Naive thymus-derived CD4-positive, alpha-beta T cell (primary cell): ENCODE data around the gene PRRG3. TPM values are rescaled to one million over a fixed set of nuclear protein-coding genes. Genes with fewer than 3 reads are reported as not detected.

Experiments used
- ATAC-seq: fragments of 150-1000 bp; cut with Tn5 transposase; 2 replicates; pipeline ENCODE4 v1.10.0; 2021; ENCODE audit warnings: mild to moderate bottlenecking, moderate library complexity
- CTCF ChIA-PET: fragments of 350-600 bp; sonication (Branson Sonifier 250); formaldehyde crosslinking; loops from one replicate; lab custom pipeline; 2021; ENCODE audit warnings: antibody characterized with exemption; lab: Charles Lee
- POLR2A ChIA-PET: fragments of 350-600 bp; sonication (Branson Sonifier 250); formaldehyde crosslinking; loops from one replicate; lab custom pipeline; 2021; ENCODE audit warnings: antibody characterized with exemption, inconsistent platforms; lab: Charles Lee
- DNase-seq, 9 donors: peaks; one replicate each; pipeline versions ENCODE4 v3.0.0 to v3.0.0-alpha.2; 2020 to 2022; ENCODE audit warnings: mixed read lengths in 1 of 9
- H3K27ac ChIP-seq: one replicate; pipeline ENCODE4 v1.7.0; 2013; ENCODE audit warnings: mild to moderate bottlenecking, low read depth, low read length, moderate library complexity
- H3K27me3 ChIP-seq, 2 donors: one replicate each; pipeline ENCODE4 v1.7.0; 2013; ENCODE audit warnings: low read length in 2 of 2, mild to moderate bottlenecking in 2 of 2, moderate library complexity in 2 of 2; ENCODE audit not compliant: control insufficient read depth in 2 of 2, insufficient read depth in 2 of 2
- H3K36me3 ChIP-seq, 3 experiments: 1 replicate in 2 of 3; 2 replicates in 1 of 3; pipeline ENCODE4 v1.7.0; 2013; ENCODE audit warnings: low read length in 3 of 3, mild to moderate bottlenecking in 3 of 3, moderate library complexity in 1 of 3; ENCODE audit not compliant: insufficient read depth in 3 of 3, control insufficient read depth in 2 of 3
- H3K4me1 ChIP-seq, 2 donors: one replicate each; pipeline ENCODE4 v1.7.0; 2013; ENCODE audit warnings: low read length in 2 of 2, mild to moderate bottlenecking in 2 of 2, moderate library complexity in 1 of 2; ENCODE audit not compliant: control insufficient read depth in 2 of 2, insufficient read depth in 2 of 2
- H3K4me3 ChIP-seq: 2 replicates; pipeline ENCODE4 v1.7.0; 2013; ENCODE audit warnings: mild to moderate bottlenecking, low read length
- H3K9me3 ChIP-seq, 3 experiments: 1 replicate in 2 of 3; 2 replicates in 1 of 3; pipeline ENCODE4 v1.7.0; 2013; ENCODE audit warnings: low read length in 3 of 3; ENCODE audit not compliant: control insufficient read depth in 2 of 3
- H3K27ac Mint-ChIP-seq, 9 donors: one replicate each; pipeline ENCODE4 v1.8.0; 2020 to 2022; ENCODE audit warnings: mixed read lengths in 9 of 9, mild to moderate bottlenecking in 8 of 9, moderate library complexity in 5 of 9, inconsistent platforms in 2 of 9
- H3K27me3 Mint-ChIP-seq, 5 donors: one replicate each; pipeline ENCODE4 v1.8.0; 2021 to 2022; ENCODE audit warnings: mixed read lengths in 5 of 5, mild to moderate bottlenecking in 1 of 5
- H3K36me3 Mint-ChIP-seq, 5 donors: one replicate each; pipeline ENCODE4 v1.8.0; 2020 to 2022; ENCODE audit warnings: mixed read lengths in 5 of 5, mild to moderate bottlenecking in 3 of 5, inconsistent platforms in 1 of 5
- H3K4me1 Mint-ChIP-seq, 7 donors: one replicate each; pipeline ENCODE4 v1.8.0; 2020 to 2022; ENCODE audit warnings: mixed read lengths in 7 of 7, mild to moderate bottlenecking in 3 of 7, inconsistent platforms in 1 of 7
- H3K4me3 Mint-ChIP-seq, 10 donors: one replicate each; pipeline ENCODE4 v1.8.0; 2020 to 2022; ENCODE audit warnings: mild to moderate bottlenecking in 10 of 10, mixed read lengths in 10 of 10, moderate library complexity in 6 of 10, inconsistent platforms in 2 of 10
- H3K9me3 Mint-ChIP-seq, 11 donors: one replicate each; pipeline ENCODE4 v1.8.0; 2020 to 2022; ENCODE audit warnings: mixed read lengths in 11 of 11, mild to moderate bottlenecking in 4 of 11, inconsistent platforms in 1 of 11, moderate library complexity in 1 of 11
- intact Hi-C, 2 donors: fragments of 100-400 bp; cut with micrococcal nuclease; formaldehyde crosslinking; loops; one replicate each; pipeline ENCODE4 v1.15.1; 2023
- polyA plus RNA-seq, 2 donors: library from polyadenylated mRNA; unstranded; fragments of 300-500 nt; fragmentation: Illumina TruSeq; gene quantifications; one replicate each; pipeline ENCODE4 v1.2.3, GENCODE V29; 2021
- total RNA-seq, 6 experiments: library from RNA in 5 of 6; stranded (reverse) in 5 of 6; gene quantifications; 1 replicate in 5 of 6; 2 replicates in 1 of 6; pipeline ENCODE4 v1.2.3 and lab custom pipeline; 2021 to 2026

Gene PRRG3
- total and polyA plus RNA-seq, 7 experiments from 2014 or later: not detected

GRCh38 chrX:151738751-151739150, 43.5 kb downstream of the PRRG3 start:
- no peak overlapping the region for H3K27ac ChIP-seq
- no peaks in the 10 kb centered on the region for H3K4me1 Mint-ChIP-seq
- CTCF ChIA-PET: no interaction called here
- no peaks in the 10 kb centered on the region for H3K9me3 ChIP-seq
- H3K9me3 Mint-ChIP-seq: peaks cover 0 to 1% (median 0%) of the 10 kb centered on the region in 11 donors
- no peak overlapping the region for H3K27ac Mint-ChIP-seq
- ATAC-seq (no peak), DNase-seq (no peak)
- no peak overlapping the region for H3K4me3 Mint-ChIP-seq
- no peaks in the 10 kb centered on the region for H3K27me3 ChIP-seq
- POLR2A ChIA-PET: no interaction called here
- no peaks in the 10 kb centered on the region for H3K36me3 Mint-ChIP-seq
- H3K36me3 ChIP-seq: no peaks in the 10 kb centered on the region
- no peak overlapping the region for H3K4me3 ChIP-seq
- no peaks in the 10 kb centered on the region for H3K4me1 ChIP-seq
- intact Hi-C loops: no loop called here
- H3K27me3 Mint-ChIP-seq: peaks cover 0 to 11% (median 0%) of the 10 kb centered on the region in 5 donors

- Histone ChIP-seq H3K27me3 (no peaks in the 10 kb centered on the region), H3K36me3 (no peaks in the 10 kb centered on the region), H3K4me1 (no peaks in the 10 kb centered on the region), H3K27ac (no peak overlapping the region), H3K9me3 (no peaks in the 10 kb centered on the region), H3K4me3 (no peak overlapping the region)
- POLR2A ChIA-PET: no interaction called here
- CTCF ChIA-PET: no interaction called here
- H3K4me3 Mint-ChIP-seq: no peak overlapping the region
- H3K9me3 Mint-ChIP-seq: peaks cover 0 to 1% (median 0%) of the 10 kb centered on the region in 11 donors
- DNase-seq: no peak
- no peak overlapping the region for H3K27ac Mint-ChIP-seq
- peaks cover 0 to 5% (median 0%) of the 10 kb centered on the region in 5 donors for H3K27me3 Mint-ChIP-seq
- no peak for ATAC-seq
- no peaks in the 10 kb centered on the region for H3K36me3 Mint-ChIP-seq
- intact Hi-C loops: no loop called here
- H3K4me1 Mint-ChIP-seq: no peaks in the 10 kb centered on the region
Measured at GRCh38 chrX:151741606-151742005, 46.3 kb downstream of the PRRG3 start.

GRCh38 chrX:151742311-151742710, 47.1 kb downstream of the PRRG3 start:
- Mint-ChIP-seq H3K4me3 (no peak overlapping the region), H3K36me3 (no peaks in the 10 kb centered on the region), H3K4me1 (no peaks in the 10 kb centered on the region), H3K27me3 (peaks cover 0 to 3% (median 0%) of the 10 kb centered on the region in 5 donors), H3K9me3 (peaks cover 0 to 1% (median 0%) of the 10 kb centered on the region in 11 donors), H3K27ac (no peak overlapping the region)
- H3K9me3 ChIP-seq: no peaks in the 10 kb centered on the region
- H3K4me3 ChIP-seq: no peak overlapping the region
- H3K27ac ChIP-seq: no peak overlapping the region
- POLR2A ChIA-PET: no interaction called here
- no peak for DNase-seq
- no peaks in the 10 kb centered on the region for H3K27me3 ChIP-seq
- CTCF ChIA-PET: no interaction called here
- H3K4me1 ChIP-seq: no peaks in the 10 kb centered on the region
- ATAC-seq: no peak
- H3K36me3 ChIP-seq: no peaks in the 10 kb centered on the region
- intact Hi-C loops: no loop called here

- ChIA-PET POLR2A (no interaction called here), CTCF (no interaction called here)
- Mint-ChIP-seq H3K4me1 (no peaks in the 10 kb centered on the region), H3K27ac (no peak overlapping the region), H3K4me3 (no peak overlapping the region), H3K36me3 (no peaks in the 10 kb centered on the region), H3K27me3 (peaks cover 0 to 3% (median 0%) of the 10 kb centered on the region in 5 donors), H3K9me3 (no peaks in the 10 kb centered on the region)
- ATAC-seq (no peak), DNase-seq (no peak)
- Histone ChIP-seq H3K9me3 (no peaks in the 10 kb centered on the region), H3K27ac (no peak overlapping the region), H3K4me3 (no peak overlapping the region), H3K36me3 (no peaks in the 10 kb centered on the region), H3K27me3 (no peaks in the 10 kb centered on the region), H3K4me1 (no peaks in the 10 kb centered on the region)
- intact Hi-C loops: no loop called here
Measured at GRCh38 chrX:151743651-151744470, 48.6 kb downstream of the PRRG3 start.

GRCh38 chrX:151745651-151746050, 50.4 kb downstream of the PRRG3 start:
- H3K27me3 ChIP-seq: no peaks in the 10 kb centered on the region
- no peak for ATAC-seq
- no peaks in the 10 kb centered on the region for H3K9me3 Mint-ChIP-seq

GRCh38 chrX:151746502-151746901, 51.2 kb downstream of the PRRG3 start:
- Mint-ChIP-seq H3K4me3 (no peak overlapping the region), H3K27ac (no peak overlapping the region), H3K9me3 (no peaks in the 10 kb centered on the region), H3K36me3 (no peaks in the 10 kb centered on the region), H3K27me3 (peaks cover 0 to 11% (median 9%) of the 10 kb centered on the region in 5 donors), H3K4me1 (no peaks in the 10 kb centered on the region)
- no peaks in the 10 kb centered on the region for H3K9me3 ChIP-seq
- H3K36me3 ChIP-seq: no peaks in the 10 kb centered on the region
- H3K4me1 ChIP-seq: no peaks in the 10 kb centered on the region
- CTCF ChIA-PET: no interaction called here
- no peaks in the 10 kb centered on the region for H3K27me3 ChIP-seq
- ATAC-seq: no peak
- POLR2A ChIA-PET: no interaction called here
- no peak overlapping the region for H3K27ac ChIP-seq
- no peak for DNase-seq
- H3K4me3 ChIP-seq: no peak overlapping the region
- intact Hi-C loops: no loop called here

More at GRCh38 chrX:151745651-151746050, 50.4 kb downstream of the PRRG3 start:
- no peak for DNase-seq
- Histone ChIP-seq H3K27ac (no peak overlapping the region), H3K4me3 (no peak overlapping the region), H3K36me3 (no peaks in the 10 kb centered on the region), H3K4me1 (no peaks in the 10 kb centered on the region), H3K9me3 (no peaks in the 10 kb centered on the region)
- no peak overlapping the region for H3K4me3 Mint-ChIP-seq
- ChIA-PET POLR2A (no interaction called here), CTCF (no interaction called here)
- no peaks in the 10 kb centered on the region for H3K4me1 Mint-ChIP-seq
- H3K27ac Mint-ChIP-seq: no peak overlapping the region
- H3K36me3 Mint-ChIP-seq: no peaks in the 10 kb centered on the region
- H3K27me3 Mint-ChIP-seq: peaks cover 0 to 7% (median 2%) of the 10 kb centered on the region in 5 donors
- intact Hi-C loops: no loop called here

GRCh38 chrX:151750511-151750910, 55.3 kb downstream of the PRRG3 start:
- ChIA-PET CTCF (no interaction called here), POLR2A (no interaction called here)
- Mint-ChIP-seq H3K27ac (no peak overlapping the region), H3K36me3 (no peaks in the 10 kb centered on the region), H3K4me3 (no peak overlapping the region), H3K27me3 (peaks cover 0 to 22% (median 11%) of the 10 kb centered on the region in 5 donors), H3K9me3 (no peaks in the 10 kb centered on the region), H3K4me1 (no peaks in the 10 kb centered on the region)
- Histone ChIP-seq H3K36me3 (no peaks in the 10 kb centered on the region), H3K4me3 (no peak overlapping the region), H3K27ac (no peak overlapping the region), H3K4me1 (no peaks in the 10 kb centered on the region), H3K9me3 (no peaks in the 10 kb centered on the region), H3K27me3 (no peaks in the 10 kb centered on the region)
- ATAC-seq (no peak), DNase-seq (no peak)
- intact Hi-C loops: loop anchor here in 1 of 2 donors (5.0 kb wide), 1 partner anchor 1072 kb away; no protein-coding TSS in a partner anchor
